Glutamatergic neuron (in vitro differentiated cells): ENCODE results near the gene RHBDL1. TPM values are rescaled to one million over a fixed set of nuclear protein-coding genes. Genes with fewer than 3 reads are reported as not detected.

Experiments
- DNase-seq: peaks from one replicate; pipeline ENCODE4 v3.0.0; 2022
- H3K27ac Mint-ChIP-seq: one replicate; pipeline ENCODE4 v1.8.0; 2020; ENCODE audit warnings: mild to moderate bottlenecking, mixed read lengths, inconsistent platforms; ENCODE audit not compliant: unreplicated experiment
- H3K27me3 Mint-ChIP-seq: one replicate; pipeline ENCODE4 v1.8.0; 2020; ENCODE audit warnings: mild to moderate bottlenecking, moderate library complexity, mixed read lengths, inconsistent platforms; ENCODE audit not compliant: unreplicated experiment
- H3K36me3 Mint-ChIP-seq: one replicate; pipeline ENCODE4 v1.8.0; 2020; ENCODE audit warnings: mild to moderate bottlenecking, mixed read lengths, inconsistent platforms; ENCODE audit not compliant: unreplicated experiment
- H3K4me1 Mint-ChIP-seq: one replicate; pipeline ENCODE4 v1.8.0; 2020; ENCODE audit warnings: mild to moderate bottlenecking, low read depth, mixed read lengths, inconsistent platforms; ENCODE audit not compliant: unreplicated experiment
- H3K4me3 Mint-ChIP-seq: one replicate; pipeline ENCODE4 v1.8.0; 2020; ENCODE audit warnings: mild to moderate bottlenecking, mixed read lengths, inconsistent platforms; ENCODE audit not compliant: unreplicated experiment
- H3K9me3 Mint-ChIP-seq: one replicate; pipeline ENCODE4 v1.8.0; 2020; ENCODE audit warnings: mild to moderate bottlenecking, moderate library complexity, mixed read lengths, inconsistent platforms; ENCODE audit not compliant: unreplicated experiment
- total RNA-seq: library from RNA; stranded (reverse); fragmentation: NEBNext Ultra II Directional; extraction: Animal tissue kit (Norgen Biotek cat#: 25700); gene quantifications from one replicate; pipeline ENCODE4 v1.2.1, GENCODE V29; 2021; ENCODE audit not compliant: unreplicated experiment
- TF ChIP-seq, protein P1 (sequence below): fragments of 200-600 bp; sonication (generic); IDR thresholded peaks from one replicate; pipeline ENCODE4 v1.5.0; 2021; ENCODE audit not compliant: partially characterized antibody, unreplicated experiment

Gene RHBDL1
- total RNA-seq, 1 donor from 2014 or later, result 8.2 TPM

DNA sequence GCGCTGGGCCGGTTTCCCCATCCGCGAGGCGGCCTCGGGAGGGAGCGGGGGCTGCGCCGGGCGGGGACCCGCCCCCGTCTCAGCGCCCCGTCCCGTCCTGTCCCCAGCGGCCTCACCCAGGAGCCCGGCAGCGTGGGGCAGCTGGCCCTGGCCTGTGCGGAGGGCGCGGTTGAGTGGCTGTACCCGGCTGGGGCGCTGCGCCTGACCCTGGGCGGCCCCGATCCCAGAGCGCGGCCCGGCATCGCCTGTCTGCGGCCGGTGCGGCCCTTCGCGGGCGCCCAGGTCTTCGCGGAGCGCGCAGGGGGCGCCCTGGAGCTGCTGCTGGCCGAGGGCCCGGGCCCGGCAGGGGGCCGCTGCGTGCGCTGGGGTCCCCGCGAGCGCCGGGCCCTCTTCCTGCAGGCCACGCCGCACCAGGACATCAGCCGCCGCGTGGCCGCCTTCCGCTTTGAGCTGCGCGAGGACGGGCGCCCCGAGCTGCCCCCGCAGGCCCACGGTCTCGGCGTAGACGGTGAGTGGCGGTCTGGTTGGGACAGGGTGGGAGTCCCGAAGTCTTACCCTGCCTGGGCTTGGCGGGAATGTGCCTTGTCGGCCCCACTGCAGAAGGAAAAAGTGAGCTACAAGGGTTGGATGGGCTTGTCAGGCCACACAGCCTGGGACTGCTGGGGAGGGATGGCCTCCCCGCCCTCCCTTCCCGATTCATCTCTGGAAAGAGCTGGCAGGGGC lies 40.2 kb downstream of the RHBDL1 start:
- Mint-ChIP-seq H3K27ac (peak overlapping the region; percentile 85), H3K4me1 (peaks cover 20% of the 10 kb centered on the region), H3K9me3 (peaks cover 20% of the 10 kb centered on the region), H3K27me3 (peaks cover 25% of the 10 kb centered on the region), H3K4me3 (peak overlapping the region; percentile 85), H3K36me3 (no peaks in the 10 kb centered on the region)
- TF ChIP-seq, protein P1, sequence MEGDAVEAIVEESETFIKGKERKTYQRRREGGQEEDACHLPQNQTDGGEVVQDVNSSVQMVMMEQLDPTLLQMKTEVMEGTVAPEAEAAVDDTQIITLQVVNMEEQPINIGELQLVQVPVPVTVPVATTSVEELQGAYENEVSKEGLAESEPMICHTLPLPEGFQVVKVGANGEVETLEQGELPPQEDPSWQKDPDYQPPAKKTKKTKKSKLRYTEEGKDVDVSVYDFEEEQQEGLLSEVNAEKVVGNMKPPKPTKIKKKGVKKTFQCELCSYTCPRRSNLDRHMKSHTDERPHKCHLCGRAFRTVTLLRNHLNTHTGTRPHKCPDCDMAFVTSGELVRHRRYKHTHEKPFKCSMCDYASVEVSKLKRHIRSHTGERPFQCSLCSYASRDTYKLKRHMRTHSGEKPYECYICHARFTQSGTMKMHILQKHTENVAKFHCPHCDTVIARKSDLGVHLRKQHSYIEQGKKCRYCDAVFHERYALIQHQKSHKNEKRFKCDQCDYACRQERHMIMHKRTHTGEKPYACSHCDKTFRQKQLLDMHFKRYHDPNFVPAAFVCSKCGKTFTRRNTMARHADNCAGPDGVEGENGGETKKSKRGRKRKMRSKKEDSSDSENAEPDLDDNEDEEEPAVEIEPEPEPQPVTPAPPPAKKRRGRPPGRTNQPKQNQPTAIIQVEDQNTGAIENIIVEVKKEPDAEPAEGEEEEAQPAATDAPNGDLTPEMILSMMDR, result peak; percentile 11
- DNase-seq, result peak; percentile 72

DNA sequence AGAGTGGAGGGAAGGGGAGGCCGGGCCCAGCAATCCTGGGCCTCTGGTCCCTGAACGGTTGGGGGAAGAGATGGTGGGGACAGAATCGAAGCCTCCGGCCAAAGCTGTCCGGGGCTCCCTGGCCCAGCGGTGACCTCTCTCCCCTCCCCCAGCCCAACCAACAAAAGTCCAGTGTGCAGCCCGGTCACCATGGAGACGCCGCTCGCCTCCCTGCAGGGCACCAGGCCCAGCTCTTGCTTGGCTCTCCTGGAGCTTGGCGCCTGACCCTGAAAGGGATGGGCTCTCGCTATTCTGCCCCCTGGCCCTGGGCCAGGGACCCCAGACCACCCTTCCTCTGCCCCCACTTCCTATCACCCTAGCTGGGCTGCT lies 40.7 kb downstream of the RHBDL1 start:
- Mint-ChIP-seq H3K27ac (peak overlapping the region; percentile 85), H3K4me3 (peak overlapping the region; percentile 85), H3K27me3 (peaks cover 25% of the 10 kb centered on the region)

DNA sequence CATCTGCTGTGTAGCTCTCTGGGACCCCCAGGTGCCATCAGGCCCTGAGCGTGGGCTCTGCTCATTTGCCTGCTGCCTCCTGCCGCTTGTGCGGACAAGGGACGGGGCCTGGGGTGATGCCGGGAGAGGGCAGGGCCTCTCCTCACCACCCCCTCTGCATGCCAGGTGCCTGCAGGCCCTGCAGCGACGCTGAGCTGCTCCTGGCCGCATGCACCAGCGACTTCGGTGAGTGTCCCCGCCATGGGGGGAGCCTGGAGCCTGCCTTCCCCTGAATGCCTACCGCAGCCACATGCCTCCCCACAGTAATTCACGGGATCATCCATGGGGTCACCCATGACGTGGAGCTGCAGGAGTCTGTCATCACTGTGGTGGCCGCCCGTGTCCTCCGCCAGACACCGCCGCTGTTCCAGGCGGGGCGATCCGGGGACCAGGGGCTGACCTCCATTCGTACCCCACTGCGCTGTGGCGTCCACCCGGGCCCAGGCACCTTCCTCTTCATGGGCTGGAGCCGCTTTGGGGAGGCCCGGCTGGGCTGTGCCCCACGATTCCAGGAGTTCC lies 41.4 kb downstream of the RHBDL1 start:
- peak overlapping the region; percentile 85 for H3K4me3 Mint-ChIP-seq
- TF ChIP-seq, protein P1, result no peak
- H3K4me1 Mint-ChIP-seq, result peaks cover 17% of the 10 kb centered on the region
- peaks cover 25% of the 10 kb centered on the region for H3K27me3 Mint-ChIP-seq
- no peaks in the 10 kb centered on the region for H3K36me3 Mint-ChIP-seq
- H3K9me3 Mint-ChIP-seq, result peaks cover 20% of the 10 kb centered on the region
- H3K27ac Mint-ChIP-seq, result no peak overlapping the region
- no peak for DNase-seq

More for the DNA sequence above, 40.7 kb downstream of the RHBDL1 start:
- H3K4me1 Mint-ChIP-seq, result peaks cover 19% of the 10 kb centered on the region
- peak; percentile 79 for DNase-seq
- peaks cover 20% of the 10 kb centered on the region for H3K9me3 Mint-ChIP-seq
- TF ChIP-seq, protein P1, result no peak
- H3K36me3 Mint-ChIP-seq, result no peaks in the 10 kb centered on the region

DNA sequence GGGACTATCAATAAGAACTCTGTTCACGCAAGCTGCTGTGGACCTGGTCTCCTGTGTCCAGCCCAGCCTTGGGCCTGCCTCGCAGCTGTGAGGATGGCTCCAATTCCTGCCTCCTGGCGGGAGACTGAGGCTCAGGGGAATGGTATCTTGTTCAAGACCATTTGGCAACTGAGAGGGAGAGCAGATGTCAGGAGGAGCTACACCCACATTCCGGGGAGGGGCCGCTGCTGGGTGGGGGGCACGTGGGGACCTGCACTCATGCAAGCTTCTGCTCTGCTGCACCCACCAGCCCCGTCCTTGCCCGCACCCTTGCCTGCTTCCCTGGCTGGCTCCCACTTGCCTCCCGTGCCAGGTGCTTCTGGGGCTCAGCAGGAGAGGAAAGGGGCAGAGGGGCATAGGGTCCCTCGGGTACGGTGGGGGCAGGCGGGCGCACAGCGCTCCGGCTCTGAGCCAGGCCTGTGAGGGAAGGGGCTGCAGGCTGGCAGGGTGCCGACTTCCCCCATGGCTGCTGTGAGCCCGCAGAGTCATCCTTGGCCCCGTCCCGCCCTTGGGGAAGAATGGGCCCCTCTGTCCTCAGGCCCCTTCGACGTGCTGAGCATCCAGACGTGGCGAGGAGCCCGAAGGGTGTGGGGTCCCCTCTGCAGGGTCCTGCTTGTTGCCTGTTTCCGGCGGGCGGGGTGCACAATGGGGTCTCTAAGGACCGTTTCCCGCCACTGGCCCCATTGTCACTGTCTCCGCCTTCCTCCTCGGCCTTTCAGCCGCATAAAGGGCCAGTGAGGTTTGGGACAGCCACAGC lies 42.2 kb downstream of the RHBDL1 start:
- DNase-seq, result no peak
- Mint-ChIP-seq H3K4me3 (peak overlapping the region; percentile 64), H3K36me3 (no peaks in the 10 kb centered on the region), H3K9me3 (peaks cover 18% of the 10 kb centered on the region), H3K4me1 (peaks cover 15% of the 10 kb centered on the region), H3K27me3 (peaks cover 22% of the 10 kb centered on the region), H3K27ac (peak overlapping the region; percentile 64)
- TF ChIP-seq, protein P1, result no peak
